H9 (cell line): ENCODE data around the gene FBLN7. TPM values are rescaled to one million over a fixed set of nuclear protein-coding genes. Genes with fewer than 3 reads are reported as not detected.

Source experiments
- DNase-seq: peaks from one replicate; pipeline ENCODE4 v3.0.0-alpha.2; 2017
- H2AFZ ChIP-seq: one replicate; pipeline ENCODE4 v1.6.1; 2013; ENCODE audit warnings: mild to moderate bottlenecking, low read length, control low read depth, moderate library complexity
- H2AK5ac ChIP-seq: 2 replicates; pipeline ENCODE4 v1.6.1; 2013; ENCODE audit warnings: low read length, control low read depth, mixed read lengths; ENCODE audit not compliant: insufficient read length
- H2BK120ac ChIP-seq: one replicate; pipeline ENCODE4 v1.6.1; 2013; ENCODE audit warnings: low read depth, mild to moderate bottlenecking, low read length, control low read depth, inconsistent platforms; ENCODE audit not compliant: poor library complexity, severe bottlenecking
- H2BK12ac ChIP-seq: 2 replicates; pipeline ENCODE4 v1.6.1; 2013; ENCODE audit warnings: low read length, control low read depth, mixed read lengths, low read depth; ENCODE audit not compliant: insufficient read length
- H2BK15ac ChIP-seq: 2 replicates; pipeline ENCODE4 v1.6.1; 2013; ENCODE audit warnings: low read depth, low read length, control low read depth
- H2BK20ac ChIP-seq: one replicate; pipeline ENCODE4 v1.6.1; 2013; ENCODE audit warnings: low read depth, mild to moderate bottlenecking, low read length, control low read depth, inconsistent platforms; ENCODE audit not compliant: poor library complexity, severe bottlenecking
- H2BK5ac ChIP-seq: 2 replicates; pipeline ENCODE4 v1.6.1; 2013; ENCODE audit warnings: low read length, control low read depth, mixed read lengths; ENCODE audit not compliant: insufficient read length
- H3K14ac ChIP-seq: 2 replicates; pipeline ENCODE4 v1.6.1; 2013; ENCODE audit warnings: low read length, control low read depth; ENCODE audit not compliant: insufficient read depth
- H3K18ac ChIP-seq: 2 replicates; pipeline ENCODE4 v1.6.1; 2013; ENCODE audit warnings: low read depth, mild to moderate bottlenecking, mixed read lengths, low read length, control low read depth; ENCODE audit not compliant: insufficient read length
- H3K23ac ChIP-seq: 2 replicates; pipeline ENCODE4 v1.6.1; 2013; ENCODE audit warnings: low read length, control low read depth, mixed read lengths, low read depth; ENCODE audit not compliant: insufficient read length
- H3K23me2 ChIP-seq: 2 replicates; pipeline ENCODE4 v1.6.1; 2013; ENCODE audit warnings: low read depth, mild to moderate bottlenecking, mixed read lengths, low read length, control low read depth; ENCODE audit not compliant: insufficient read length, poor library complexity, severe bottlenecking
- H3K27ac ChIP-seq: 2 replicates; pipeline ENCODE4 v1.5.1; 2013; ENCODE audit warnings: low read length, control low read depth, mixed read lengths, low read depth; ENCODE audit not compliant: insufficient read length
- H3K27me3 ChIP-seq: 2 replicates; pipeline ENCODE4 v1.6.1; 2013; ENCODE audit warnings: low read length, control low read depth, inconsistent platforms; ENCODE audit not compliant: insufficient read depth
- H3K4ac ChIP-seq: 2 replicates; pipeline ENCODE4 v1.6.1; 2013; ENCODE audit warnings: low read depth, mild to moderate bottlenecking, control low read depth, inconsistent platforms, low read length, moderate library complexity
- H3K4me1 ChIP-seq: 2 replicates; pipeline ENCODE4 v1.6.1; 2013; ENCODE audit warnings: low read length, control low read depth, inconsistent platforms; ENCODE audit not compliant: insufficient read depth
- H3K4me2 ChIP-seq: 2 replicates; pipeline ENCODE4 v1.6.1; 2013; ENCODE audit warnings: low read length, control low read depth, mixed read lengths; ENCODE audit not compliant: insufficient read length, insufficient read depth
- H3K56ac ChIP-seq: 2 replicates; pipeline ENCODE4 v1.6.1; 2013; ENCODE audit warnings: low read depth, mild to moderate bottlenecking, mixed read lengths, low read length, control low read depth; ENCODE audit not compliant: insufficient read length
- H3K79me1 ChIP-seq: 2 replicates; pipeline ENCODE4 v1.6.1; 2013; ENCODE audit warnings: low read depth, mild to moderate bottlenecking, moderate library complexity, low read length, control low read depth, inconsistent platforms; ENCODE audit not compliant: insufficient read depth, poor library complexity, severe bottlenecking
- H3K79me2 ChIP-seq: 2 replicates; pipeline ENCODE4 v1.6.1; 2013; ENCODE audit warnings: low read length, control low read depth, inconsistent platforms; ENCODE audit not compliant: insufficient read depth
- H3K9ac ChIP-seq: 2 replicates; pipeline ENCODE4 v1.6.1; 2013; ENCODE audit warnings: low read length, control low read depth, mixed read lengths; ENCODE audit not compliant: insufficient read length; ENCODE audit errors: extremely low read depth
- H3K9me3 ChIP-seq: one replicate; pipeline ENCODE4 v1.6.1; 2013; ENCODE audit warnings: low read depth, low read length, inconsistent platforms; ENCODE audit not compliant: control insufficient read depth
- H3T11ph ChIP-seq: one replicate; pipeline ENCODE4 v1.6.1; 2013; ENCODE audit warnings: mild to moderate bottlenecking, low read length, control low read depth, inconsistent platforms
- H4K20me1 ChIP-seq: one replicate; pipeline ENCODE4 v1.6.1; 2013; ENCODE audit not compliant: control insufficient read depth, insufficient read length, insufficient read depth
- H4K5ac ChIP-seq: 2 replicates; pipeline ENCODE4 v1.6.1; 2013; ENCODE audit warnings: low read depth, mild to moderate bottlenecking, mixed read lengths, low read length, control low read depth; ENCODE audit not compliant: insufficient read length
- H4K8ac ChIP-seq: replicated peaks from 2 replicates; pipeline ENCODE4 v1.6.1; 2013; ENCODE audit warnings: low read length, control low read depth, mixed read lengths, low read depth; ENCODE audit not compliant: insufficient read length
- H4K91ac ChIP-seq: 2 replicates; pipeline ENCODE4 v1.6.1; 2013; ENCODE audit warnings: low read depth, mild to moderate bottlenecking, moderate library complexity, mixed read lengths, low read length, control low read depth; ENCODE audit not compliant: insufficient read length
- H3K27ac Mint-ChIP-seq, 3 experiments: 2 replicates in 2 of 3; 3 replicates in 1 of 3; pipeline ENCODE4 v1.8.0; 2020 to 2021; ENCODE audit warnings: mixed read lengths in 3 of 3, mild to moderate bottlenecking in 1 of 3, moderate library complexity in 1 of 3
- H3K27me3 Mint-ChIP-seq: 2 replicates; pipeline ENCODE4 v1.8.0; 2021; ENCODE audit warnings: low read depth, mild to moderate bottlenecking, moderate library complexity, mixed read lengths
- H3K36me3 Mint-ChIP-seq, 3 experiments: 2 replicates in 2 of 3; 3 replicates in 1 of 3; pipeline ENCODE4 v1.8.0; 2020 to 2021; ENCODE audit warnings: low read depth in 3 of 3, mixed read lengths in 3 of 3; ENCODE audit not compliant: insufficient read depth in 1 of 3
- H3K4me1 Mint-ChIP-seq, 2 experiments: 2 replicates each; pipeline ENCODE4 v1.8.0; 2020; ENCODE audit warnings: mixed read lengths in 2 of 2
- H3K4me3 Mint-ChIP-seq, 2 experiments: 2 replicates in 1 of 2; 3 replicates in 1 of 2; pipeline ENCODE4 v1.8.0; 2020 to 2021; ENCODE audit warnings: mild to moderate bottlenecking in 2 of 2, mixed read lengths in 2 of 2, moderate library complexity in 1 of 2
- H3K9me3 Mint-ChIP-seq, 2 experiments: 2 replicates in 1 of 2; 3 replicates in 1 of 2; pipeline ENCODE4 v1.8.0; 2020; ENCODE audit warnings: mild to moderate bottlenecking in 2 of 2, mixed read lengths in 2 of 2, moderate library complexity in 1 of 2
- WGBS: extraction: QIAGEN DNeasy Blood & Tissue Kit; methylation state at CpG from one replicate; pipeline ENCODE4 v1.1.7; 2013; ENCODE audit warnings: missing lambda C conversion rate, low lambda C conversion rate, mixed read lengths; ENCODE audit not compliant: insufficient read length; ENCODE audit errors: extremely low coverage; 5-methylcytosine and 5-hydroxymethylcytosine counted together
- total RNA-seq: library from RNA; stranded (reverse); gene quantifications from 2 replicates; pipeline ENCODE4 v1.2.1, GENCODE V29; 2021
- TF ChIP-seq, protein P1 (sequence below): fragments of 200-600 bp; sonication (generic); conservative IDR thresholded peaks from 3 replicates; pipeline ENCODE4 v1.8.0; 2021; ENCODE audit warnings: antibody characterized with exemption, mild to moderate bottlenecking

The FBLN7 gene
- total RNA-seq, 1 experiment from 2014 or later, result 1.3 TPM

GRCh38 chr2:112143150-112143549, 5.0 kb downstream of the FBLN7 start:
- Histone ChIP-seq H3K9ac (no peak overlapping the region), H3K79me1 (no peaks in the 10 kb centered on the region), H3K56ac (no peak overlapping the region), H4K5ac (no peak overlapping the region), H2AFZ (no peak overlapping the region), H4K91ac (no peak overlapping the region), H3T11ph (no peak overlapping the region), H3K4me1 (no peaks in the 10 kb centered on the region), H2BK120ac (no peak overlapping the region), H4K8ac (no peak overlapping the region), H3K9me3 (no peaks in the 10 kb centered on the region), H2BK12ac (no peak overlapping the region), H2BK15ac (no peak overlapping the region), H3K23ac (no peak overlapping the region), H3K27ac (no peak overlapping the region), H3K27me3 (peaks cover 12% of the 10 kb centered on the region), H3K14ac (no peak overlapping the region), H3K4me2 (no peak overlapping the region), H3K79me2 (no peaks in the 10 kb centered on the region), H2BK5ac (no peak overlapping the region), H3K4ac (no peak overlapping the region), H4K20me1 (no peaks in the 10 kb centered on the region), H2BK20ac (no peak overlapping the region), H3K23me2 (peaks cover 3% of the 10 kb centered on the region), H3K18ac (no peak overlapping the region), H2AK5ac (no peak overlapping the region)
- no CpG with 5 or more reads among the region's 5 CpGs for WGBS
- Mint-ChIP-seq H3K27ac (no peak overlapping the region), H3K36me3 (peaks cover 0 to 2% (median 0%) of the 10 kb centered on the region in 3 experiments; a peak in 2 of 7 replicates), H3K4me3 (no peak overlapping the region), H3K9me3 (no peaks in the 10 kb centered on the region; a peak in 1 of 5 replicates), H3K4me1 (peaks cover 6 to 11% of the 10 kb centered on the region in 2 experiments), H3K27me3 (peaks cover 43% of the 10 kb centered on the region)
- TF ChIP-seq, protein P1, sequence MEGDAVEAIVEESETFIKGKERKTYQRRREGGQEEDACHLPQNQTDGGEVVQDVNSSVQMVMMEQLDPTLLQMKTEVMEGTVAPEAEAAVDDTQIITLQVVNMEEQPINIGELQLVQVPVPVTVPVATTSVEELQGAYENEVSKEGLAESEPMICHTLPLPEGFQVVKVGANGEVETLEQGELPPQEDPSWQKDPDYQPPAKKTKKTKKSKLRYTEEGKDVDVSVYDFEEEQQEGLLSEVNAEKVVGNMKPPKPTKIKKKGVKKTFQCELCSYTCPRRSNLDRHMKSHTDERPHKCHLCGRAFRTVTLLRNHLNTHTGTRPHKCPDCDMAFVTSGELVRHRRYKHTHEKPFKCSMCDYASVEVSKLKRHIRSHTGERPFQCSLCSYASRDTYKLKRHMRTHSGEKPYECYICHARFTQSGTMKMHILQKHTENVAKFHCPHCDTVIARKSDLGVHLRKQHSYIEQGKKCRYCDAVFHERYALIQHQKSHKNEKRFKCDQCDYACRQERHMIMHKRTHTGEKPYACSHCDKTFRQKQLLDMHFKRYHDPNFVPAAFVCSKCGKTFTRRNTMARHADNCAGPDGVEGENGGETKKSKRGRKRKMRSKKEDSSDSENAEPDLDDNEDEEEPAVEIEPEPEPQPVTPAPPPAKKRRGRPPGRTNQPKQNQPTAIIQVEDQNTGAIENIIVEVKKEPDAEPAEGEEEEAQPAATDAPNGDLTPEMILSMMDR, result no peak
- DNase-seq, result no peak
